SH-SY5Y (cell line): ENCODE data around the gene CACNA2D4.

ENCODE experiments used
- GATA2 ChIP-seq: IDR thresholded peaks from 2 replicates; pipeline ENCODE4 v1.6.1; 2011; ENCODE audit warnings: mild to moderate bottlenecking, low read depth, low read length
- GATA3 ChIP-seq: IDR thresholded peaks from 2 replicates; pipeline ENCODE4 v1.6.1; 2011; ENCODE audit warnings: low read depth, mild to moderate bottlenecking, low read length, moderate library complexity

DNA sequence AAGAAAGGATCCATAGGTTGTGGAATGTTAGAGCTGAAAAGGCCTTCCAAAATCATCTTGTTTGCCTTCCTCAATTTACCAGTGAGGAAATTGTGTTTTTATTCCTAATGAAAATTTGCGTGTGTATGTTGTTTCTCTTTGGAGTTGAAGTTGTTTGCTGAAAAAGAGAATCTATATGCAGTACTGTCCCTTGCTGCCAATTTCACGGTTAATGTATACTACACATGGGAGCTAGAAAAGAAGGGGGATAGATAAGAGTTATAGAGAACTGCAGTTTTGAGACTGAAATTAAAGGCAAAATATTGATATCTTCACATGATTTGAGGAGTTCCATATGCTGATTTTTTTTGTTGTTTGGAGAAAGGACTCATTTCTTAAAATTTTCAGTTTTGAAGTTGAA is 160.1 kb downstream of the CACNA2D4 start:
- no peak for TF ChIP-seq GATA3
- TF ChIP-seq GATA2 = no peak
